Measurements from ENCODE around the gene BDKRB1.

DNA sequence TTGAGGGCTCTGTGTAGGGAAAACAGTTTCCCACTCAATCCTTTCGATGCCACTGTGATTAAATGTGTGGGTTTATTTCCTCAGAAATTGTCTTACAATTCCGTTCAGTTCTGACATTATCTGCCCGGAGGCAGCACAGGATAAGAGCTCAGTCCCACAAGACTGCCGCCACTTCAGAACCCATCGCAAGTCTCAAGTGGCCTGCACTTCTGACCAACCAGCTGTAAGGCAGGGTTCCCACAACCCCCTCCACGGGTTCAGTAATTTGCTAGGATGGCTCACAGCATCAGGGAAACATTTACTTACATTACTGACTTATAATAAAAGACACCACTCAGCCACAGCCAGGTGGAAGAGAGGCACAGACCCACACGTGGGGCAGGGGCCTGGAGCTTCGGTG is 34.2 kb upstream of the BDKRB1 start:
- TF ChIP-seq, protein P1, sequence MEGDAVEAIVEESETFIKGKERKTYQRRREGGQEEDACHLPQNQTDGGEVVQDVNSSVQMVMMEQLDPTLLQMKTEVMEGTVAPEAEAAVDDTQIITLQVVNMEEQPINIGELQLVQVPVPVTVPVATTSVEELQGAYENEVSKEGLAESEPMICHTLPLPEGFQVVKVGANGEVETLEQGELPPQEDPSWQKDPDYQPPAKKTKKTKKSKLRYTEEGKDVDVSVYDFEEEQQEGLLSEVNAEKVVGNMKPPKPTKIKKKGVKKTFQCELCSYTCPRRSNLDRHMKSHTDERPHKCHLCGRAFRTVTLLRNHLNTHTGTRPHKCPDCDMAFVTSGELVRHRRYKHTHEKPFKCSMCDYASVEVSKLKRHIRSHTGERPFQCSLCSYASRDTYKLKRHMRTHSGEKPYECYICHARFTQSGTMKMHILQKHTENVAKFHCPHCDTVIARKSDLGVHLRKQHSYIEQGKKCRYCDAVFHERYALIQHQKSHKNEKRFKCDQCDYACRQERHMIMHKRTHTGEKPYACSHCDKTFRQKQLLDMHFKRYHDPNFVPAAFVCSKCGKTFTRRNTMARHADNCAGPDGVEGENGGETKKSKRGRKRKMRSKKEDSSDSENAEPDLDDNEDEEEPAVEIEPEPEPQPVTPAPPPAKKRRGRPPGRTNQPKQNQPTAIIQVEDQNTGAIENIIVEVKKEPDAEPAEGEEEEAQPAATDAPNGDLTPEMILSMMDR (conservative IDR thresholded peaks at IDR 0.05 in 1 of 2, IDR thresholded peaks at IDR 0.05 in 1 of 2; ENCODE audit: low read depth in 1 of 2, low read length in 2 of 2), result no peak
- TF ChIP-seq EZH2 (IDR thresholded peaks at IDR 0.05; ENCODE audit: low read length, missing control alignments), result no peak

Measured in fibroblast of lung (primary cell).